OCI-LY3 (cell line): ENCODE results near the gene CTU2.

ENCODE experiments used
- H2AFZ ChIP-seq: fragments of 200-600, 300-600 bp; shearing (Covaris generic); 2 replicates; pipeline ENCODE4 v1.6.0; 2014; ENCODE audit warnings: antibody characterized with exemption, low read depth, low read length
- H3K27ac ChIP-seq: fragments of 200-600, 300-600 bp; sonication (generic); 2 replicates; pipeline ENCODE4 v1.5.1; 2014; ENCODE audit warnings: mild to moderate bottlenecking, low read length, moderate library complexity, mixed read lengths
- H3K27me3 ChIP-seq: fragments of 200-600, 300-600 bp; sonication (generic); 2 replicates; pipeline ENCODE4 v1.6.1; 2014; ENCODE audit warnings: low read depth, low read length, mixed read lengths
- H3K36me3 ChIP-seq: fragments of 200-600, 300-600 bp; sonication (generic); replicated peaks from 2 replicates; pipeline ENCODE3; 2014; ENCODE audit warnings: low read depth, low read length, mixed read lengths
- H3K4me1 ChIP-seq: fragments of 300-600, 200-600 bp; sonication (generic); 2 replicates; pipeline ENCODE4 v1.6.1; 2014; ENCODE audit warnings: low read length, mixed read lengths
- H3K4me2 ChIP-seq: fragments of 200-600, 300-600 bp; sonication (generic); 2 replicates; pipeline ENCODE4 v1.6.1; 2014; ENCODE audit warnings: low read length, mixed read lengths
- H3K4me3 ChIP-seq: fragments of 300-600, 200-600 bp; sonication (generic); 2 replicates; pipeline ENCODE4 v1.5.1; 2014; ENCODE audit warnings: antibody characterized with exemption, mild to moderate bottlenecking, low read length, moderate library complexity
- H3K79me2 ChIP-seq: fragments of 300-600, 200-600 bp; shearing (Covaris generic); 2 replicates; pipeline ENCODE4 v1.6.1; 2014; ENCODE audit warnings: mild to moderate bottlenecking, low read length, mixed read lengths
- H3K9ac ChIP-seq: fragments of 300-600, 200-600 bp; shearing (Covaris generic); 2 replicates; pipeline ENCODE4 v1.6.0; 2014; ENCODE audit warnings: mild to moderate bottlenecking, low read length, moderate library complexity
- H3K9me3 ChIP-seq: fragments of 200-600, 300-600 bp; shearing (Covaris generic); 2 replicates; pipeline ENCODE4 v1.6.1; 2014; ENCODE audit warnings: low read length, mixed read lengths; ENCODE audit not compliant: insufficient read depth
- H4K20me1 ChIP-seq: fragments of 200-600, 300-600 bp; sonication (generic); 2 replicates; pipeline ENCODE4 v1.6.1; 2016; ENCODE audit warnings: low read length, mixed read lengths; ENCODE audit not compliant: insufficient read depth
- CTCF ChIP-seq: fragments of 200-600, 300-600 bp; sonication (generic); IDR thresholded peaks from 2 replicates; pipeline ENCODE4 v1.5.1; 2014; ENCODE audit warnings: antibody characterized with exemption, low read length, low read depth
- EZH2phosphoT487 ChIP-seq: fragments of 200-600 bp; shearing (Covaris generic); IDR thresholded peaks from 2 replicates; pipeline ENCODE4 v1.6.1; 2018; ENCODE audit warnings: antibody characterized with exemption, mixed run types, low read depth

Gene CTU2

DNA sequence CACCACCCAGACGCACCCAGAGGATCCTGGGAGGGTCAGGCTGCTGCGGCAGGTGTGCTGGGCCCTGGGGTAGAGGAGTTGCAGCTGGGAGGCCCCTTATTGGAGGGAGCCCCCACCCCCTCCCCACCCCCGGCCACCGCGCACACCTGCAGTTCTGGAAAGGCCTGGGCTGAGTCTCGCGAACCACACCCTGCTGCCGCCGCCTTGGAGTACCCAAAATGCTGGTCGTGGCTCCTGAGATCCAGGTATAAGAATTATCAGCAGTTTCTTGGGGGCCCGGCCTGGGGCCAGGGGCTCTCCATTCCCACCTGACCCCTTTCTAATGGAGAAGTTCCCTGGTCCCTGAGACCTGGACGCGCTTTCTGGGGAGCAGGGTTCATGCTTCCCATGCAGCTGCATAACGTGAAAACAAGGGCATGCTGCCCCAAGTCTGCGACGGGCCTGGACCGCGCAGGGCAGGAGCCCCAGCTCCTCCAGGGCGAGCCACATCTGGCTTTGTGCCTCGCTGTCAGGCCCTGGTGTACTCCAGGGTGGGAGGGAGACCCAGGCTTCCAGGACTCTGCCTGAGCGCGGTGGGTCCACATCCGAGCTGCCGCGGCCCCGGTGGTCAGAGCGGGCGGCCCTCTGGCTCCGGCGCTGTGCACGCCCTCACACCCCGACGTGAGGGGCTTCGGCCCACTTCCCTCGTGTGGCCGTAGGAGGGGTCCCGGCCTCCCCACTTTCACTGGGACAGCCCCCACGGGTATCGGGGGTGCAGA lies 12.7 kb upstream of the CTU2 start:
- H3K9me3 ChIP-seq = no peaks in the 10 kb centered on the region
- no peak overlapping the region for H2AFZ ChIP-seq
- H3K4me3 ChIP-seq = no peak overlapping the region
- TF ChIP-seq EZH2phosphoT487 (no peak), CTCF (no peak)
- no peaks in the 10 kb centered on the region for H3K79me2 ChIP-seq
- H3K36me3 ChIP-seq = peaks cover 6% of the 10 kb centered on the region
- H3K9ac ChIP-seq = no peak overlapping the region
- peaks cover 6% of the 10 kb centered on the region; the same call in 1 of the 2 replicates for H3K27me3 ChIP-seq
- no peak overlapping the region for H3K27ac ChIP-seq
- H4K20me1 ChIP-seq = no peaks in the 10 kb centered on the region
- peaks cover 5% of the 10 kb centered on the region; the same call in 1 of the 2 replicates for H3K4me1 ChIP-seq
- no peak overlapping the region for H3K4me2 ChIP-seq

- Histone ChIP-seq H3K27ac (no peak overlapping the region), H4K20me1 (no peaks in the 10 kb centered on the region)
These were observed 11.8 kb upstream of the CTU2 start for GRCh38 chr16:88694221-88695087.

GRCh38 chr16:88695218-88695617 lies 11.1 kb upstream of the CTU2 start:
- Histone ChIP-seq H3K27me3 (peaks cover 4% of the 10 kb centered on the region; the same call in 1 of the 2 replicates), H3K79me2 (no peaks in the 10 kb centered on the region), H2AFZ (no peak overlapping the region), H3K9me3 (no peaks in the 10 kb centered on the region), H3K36me3 (peaks cover 11% of the 10 kb centered on the region), H3K4me3 (no peak overlapping the region), H3K4me1 (peaks cover 7% of the 10 kb centered on the region), H3K27ac (no peak overlapping the region), H3K9ac (no peak overlapping the region), H4K20me1 (no peaks in the 10 kb centered on the region), H3K4me2 (no peak overlapping the region)
- TF ChIP-seq CTCF = no peak

More at GRCh38 chr16:88694221-88695087, 11.8 kb upstream of the CTU2 start:
- H3K4me3 ChIP-seq = no peak overlapping the region
- H3K9ac ChIP-seq = no peak overlapping the region
- no peak overlapping the region for H2AFZ ChIP-seq
- peaks cover 9% of the 10 kb centered on the region for H3K36me3 ChIP-seq
- no peaks in the 10 kb centered on the region for H3K9me3 ChIP-seq
- H3K4me2 ChIP-seq = no peak overlapping the region
- peaks cover 5% of the 10 kb centered on the region; the same call in 1 of the 2 replicates for H3K4me1 ChIP-seq
- no peak for TF ChIP-seq CTCF
- TF ChIP-seq EZH2phosphoT487 = no peak
- H3K79me2 ChIP-seq = no peaks in the 10 kb centered on the region
- peaks cover 4% of the 10 kb centered on the region; the same call in 1 of the 2 replicates for H3K27me3 ChIP-seq

- no peak for TF ChIP-seq CTCF
- no peak for TF ChIP-seq EZH2phosphoT487
- Histone ChIP-seq H3K27me3 (peaks cover 4% of the 10 kb centered on the region; the same call in 1 of the 2 replicates), H2AFZ (no peak overlapping the region), H3K4me2 (no peak overlapping the region), H3K79me2 (no peaks in the 10 kb centered on the region), H3K9ac (no peak overlapping the region), H3K4me3 (no peak overlapping the region), H4K20me1 (no peaks in the 10 kb centered on the region), H3K27ac (no peak overlapping the region), H3K36me3 (peaks cover 11% of the 10 kb centered on the region), H3K4me1 (peaks cover 12% of the 10 kb centered on the region), H3K9me3 (no peaks in the 10 kb centered on the region)
These were observed 10.6 kb upstream of the CTU2 start for GRCh38 chr16:88695753-88696152.
